Measurements from ENCODE around the gene FOXN3.

Gene FOXN3

DNA sequence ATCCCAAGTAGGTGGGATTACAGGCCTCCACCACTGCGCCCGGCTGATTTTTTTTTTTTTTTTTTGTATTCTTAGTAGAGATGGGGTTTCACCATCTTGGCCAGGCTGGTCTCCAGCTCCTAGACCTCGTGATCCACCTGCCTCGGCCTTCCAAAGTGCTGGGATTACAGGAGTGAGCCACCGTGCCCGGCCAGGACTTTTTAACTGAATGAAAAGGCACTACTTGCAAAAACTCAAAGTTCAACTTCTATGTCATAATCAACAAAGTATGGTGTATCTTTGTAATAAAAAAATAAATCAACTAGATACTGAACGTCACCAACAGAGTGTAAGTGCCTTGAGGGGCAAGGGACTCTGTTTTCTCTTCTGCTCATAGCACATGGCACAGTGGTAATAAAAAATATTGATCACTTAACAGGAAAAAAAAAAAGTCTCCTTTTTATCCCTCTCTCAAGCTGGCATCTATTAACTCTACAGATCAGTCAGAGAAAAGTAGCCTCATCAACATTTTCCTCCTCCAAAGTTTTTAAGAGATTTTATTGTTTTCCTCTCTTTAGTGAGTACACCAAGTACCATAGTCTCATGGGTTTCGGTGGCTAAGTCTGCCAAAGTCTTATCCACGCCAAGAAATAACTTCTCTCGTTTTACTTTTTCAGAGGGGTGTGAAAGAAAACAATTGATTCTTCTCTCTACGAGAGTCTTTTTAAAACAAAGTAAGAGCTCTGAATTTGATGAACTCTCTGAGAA is 10.6 kb upstream of the FOXN3 start:
- Histone ChIP-seq H3K27ac (ENCODE audit: insufficient read depth in 1 of 2, low read depth in 1 of 2, low read length in 2 of 2, poor library complexity in 1 of 2, severe bottlenecking in 2 of 2) (no peak overlapping the region), H3K4me1 (ENCODE audit: control extremely low read depth in 1 of 4, control insufficient read depth in 4 of 4, insufficient read depth in 4 of 4, low read length in 3 of 4) (peaks cover 17 to 39% (median 33%) of the 10 kb centered on the region in 4 experiments), H3K27me3 (replicated peaks in 2 of 5; ENCODE audit: control insufficient read depth in 4 of 5, insufficient read depth in 5 of 5, low read length in 4 of 5) (no peaks in the 10 kb centered on the region), H3K4me3 (ENCODE audit: control insufficient read depth in 1 of 7, extremely low read depth in 1 of 7, insufficient read depth in 4 of 7, low read depth in 2 of 7, low read length in 6 of 7) (no peak overlapping the region), H3K36me3 (ENCODE audit: control insufficient read depth in 4 of 4, insufficient read depth in 4 of 4, low read length in 3 of 4) (no peaks in the 10 kb centered on the region), H3K9me3 (ENCODE audit: control extremely low read depth in 1 of 5, control insufficient read depth in 4 of 5, insufficient read depth in 2 of 5, low read depth in 1 of 5, low read length in 4 of 5) (no peaks in the 10 kb centered on the region)
- no peak for DNase-seq
- WGBS (ENCODE audit: insufficient coverage) = 100% methylated on average over 2 of the region's 11 CpGs
- ChIA-PET CTCF (interaction anchor here (1.3 kb wide), 1 partner anchor 17 kb away, joined by 4 read pairs; no protein-coding TSS in a partner anchor), POLR2A (no interaction called here)

DNA sequence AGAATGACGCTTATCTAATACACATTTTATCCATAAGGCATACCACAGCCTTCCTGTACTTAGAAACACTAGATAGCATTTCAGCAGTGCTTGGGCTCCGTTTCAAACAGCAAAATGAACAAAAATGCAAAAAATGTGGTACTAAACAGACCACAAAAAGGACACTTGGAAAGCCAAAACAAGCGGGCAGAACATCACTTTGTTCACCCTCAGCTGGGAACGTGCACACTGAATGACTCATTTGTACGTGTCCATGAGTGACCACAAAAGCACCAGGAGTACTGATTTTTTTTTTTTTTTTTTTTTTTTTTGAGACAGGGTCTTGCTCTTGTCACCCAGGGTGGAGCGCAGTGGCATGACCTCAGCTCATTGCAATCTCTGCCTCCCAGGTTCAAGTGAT is 8.9 kb upstream of the FOXN3 start:
- CTCF ChIA-PET = interaction anchor here (1.3 kb wide), 1 partner anchor 12 kb away, joined by 3 read pairs; no protein-coding TSS in a partner anchor
- peak in 2 of 3 donors; percentile 57 to 72 for DNase-seq
- peaks cover 16 to 30% (median 28%) of the 10 kb centered on the region in 4 experiments for H3K4me1 ChIP-seq (ENCODE audit: control extremely low read depth in 1 of 4, control insufficient read depth in 4 of 4, insufficient read depth in 4 of 4, low read length in 3 of 4)

DNA sequence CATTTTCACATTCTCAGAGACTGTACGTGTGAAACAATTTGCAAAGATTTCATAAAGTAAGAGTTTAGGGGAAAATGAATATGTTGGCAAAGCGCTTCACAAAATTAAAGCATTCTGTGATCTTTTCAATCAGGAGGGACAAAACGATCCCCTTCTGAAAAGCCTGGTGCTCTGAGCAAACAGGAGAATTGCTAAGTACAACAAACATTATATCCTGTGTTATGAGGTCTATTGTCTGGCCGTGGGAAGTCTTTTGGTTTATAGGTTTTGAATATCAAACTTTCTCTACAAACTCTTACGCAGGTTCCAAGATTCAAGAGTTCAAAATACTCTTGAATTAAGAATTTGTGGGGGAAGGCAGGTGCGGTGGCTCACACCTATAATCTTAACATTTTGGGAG is 7.2 kb upstream of the FOXN3 start:
- no peak overlapping the region for H3K27ac ChIP-seq (ENCODE audit: insufficient read depth in 1 of 2, low read depth in 1 of 2, low read length in 2 of 2, poor library complexity in 1 of 2, severe bottlenecking in 2 of 2)
- no CpG with 5 or more reads among the region's 6 CpGs for WGBS (ENCODE audit: insufficient coverage)
- peaks cover 0 to 2% (median 0%) of the 10 kb centered on the region in 4 experiments for H3K36me3 ChIP-seq (ENCODE audit: control insufficient read depth in 4 of 4, insufficient read depth in 4 of 4, low read length in 3 of 4)
- H3K9me3 ChIP-seq (ENCODE audit: control extremely low read depth in 1 of 5, control insufficient read depth in 4 of 5, insufficient read depth in 2 of 5, low read depth in 1 of 5, low read length in 4 of 5) = no peaks in the 10 kb centered on the region
- H3K4me1 ChIP-seq (ENCODE audit: control extremely low read depth in 1 of 4, control insufficient read depth in 4 of 4, insufficient read depth in 4 of 4, low read length in 3 of 4) = peaks cover 5 to 21% (median 15%) of the 10 kb centered on the region in 4 experiments
- ChIA-PET POLR2A (no interaction called here), CTCF (interaction anchor here (0.6 kb wide), 1 partner anchor 18 kb away, joined by 3 read pairs; no protein-coding TSS in a partner anchor)
- H3K27me3 ChIP-seq (replicated peaks in 2 of 5; ENCODE audit: control insufficient read depth in 4 of 5, insufficient read depth in 5 of 5, low read length in 4 of 5) = no peaks in the 10 kb centered on the region
- no peak overlapping the region for H3K4me3 ChIP-seq (ENCODE audit: control insufficient read depth in 1 of 7, extremely low read depth in 1 of 7, insufficient read depth in 4 of 7, low read depth in 2 of 7, low read length in 6 of 7)
- DNase-seq = no peak

More for the DNA sequence above, 8.9 kb upstream of the FOXN3 start:
- Histone ChIP-seq H3K4me3 (ENCODE audit: control insufficient read depth in 1 of 7, extremely low read depth in 1 of 7, insufficient read depth in 4 of 7, low read depth in 2 of 7, low read length in 6 of 7) (no peak overlapping the region), H3K27me3 (replicated peaks in 2 of 5; ENCODE audit: control insufficient read depth in 4 of 5, insufficient read depth in 5 of 5, low read length in 4 of 5) (no peaks in the 10 kb centered on the region), H3K27ac (ENCODE audit: insufficient read depth in 1 of 2, low read depth in 1 of 2, low read length in 2 of 2, poor library complexity in 1 of 2, severe bottlenecking in 2 of 2) (no peak overlapping the region), H3K9me3 (ENCODE audit: control extremely low read depth in 1 of 5, control insufficient read depth in 4 of 5, insufficient read depth in 2 of 5, low read depth in 1 of 5, low read length in 4 of 5) (no peaks in the 10 kb centered on the region), H3K36me3 (ENCODE audit: control insufficient read depth in 4 of 4, insufficient read depth in 4 of 4, low read length in 3 of 4) (no peaks in the 10 kb centered on the region)
- WGBS (ENCODE audit: insufficient coverage) = 80% methylated on average over 2 of the region's 6 CpGs
- POLR2A ChIA-PET = interaction anchor here (0.6 kb wide), 1 partner anchor 8 kb away, joined by 3 read pairs; no protein-coding TSS in a partner anchor

DNA sequence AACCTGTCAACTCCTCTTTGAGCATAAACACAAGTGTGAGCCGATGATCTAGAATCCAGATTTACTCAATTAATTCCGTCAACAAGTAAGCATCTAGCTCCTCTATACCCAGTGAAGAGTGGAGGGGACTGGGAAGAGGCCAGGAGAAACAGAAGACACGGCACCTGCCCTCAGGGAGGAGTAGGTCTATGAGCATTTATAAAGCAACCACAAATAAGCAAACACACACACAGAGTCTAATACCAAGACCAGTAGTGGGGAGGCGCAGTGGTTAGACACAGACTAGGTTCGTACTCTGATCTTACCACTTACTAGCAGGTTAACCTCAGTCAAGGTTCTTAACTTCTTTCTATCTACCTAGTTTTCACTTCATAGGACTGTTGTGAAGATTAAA is 5.9 kb upstream of the FOXN3 start:
- H3K4me1 ChIP-seq (ENCODE audit: control extremely low read depth in 1 of 4, control insufficient read depth in 4 of 4, insufficient read depth in 4 of 4, low read length in 3 of 4) = peaks cover 0 to 21% (median 14%) of the 10 kb centered on the region in 4 experiments
- no peak overlapping the region for H3K27ac ChIP-seq (ENCODE audit: insufficient read depth in 1 of 2, low read depth in 1 of 2, low read length in 2 of 2, poor library complexity in 1 of 2, severe bottlenecking in 2 of 2)
- no peak for DNase-seq
- no peaks in the 10 kb centered on the region for H3K27me3 ChIP-seq (replicated peaks in 2 of 5; ENCODE audit: control insufficient read depth in 4 of 5, insufficient read depth in 5 of 5, low read length in 4 of 5)
- CTCF ChIA-PET = interaction anchor here (0.9 kb wide), 1 partner anchor 382 kb away, joined by 3 read pairs; no protein-coding TSS in a partner anchor
- no peaks in the 10 kb centered on the region for H3K9me3 ChIP-seq (ENCODE audit: control extremely low read depth in 1 of 5, control insufficient read depth in 4 of 5, insufficient read depth in 2 of 5, low read depth in 1 of 5, low read length in 4 of 5)
- POLR2A ChIA-PET = no interaction called here
- WGBS (ENCODE audit: insufficient coverage) = 100% methylated on average over 2 of the region's 5 CpGs
- peaks cover 0 to 2% (median 0%) of the 10 kb centered on the region in 4 experiments for H3K36me3 ChIP-seq (ENCODE audit: control insufficient read depth in 4 of 4, insufficient read depth in 4 of 4, low read length in 3 of 4)
- H3K4me3 ChIP-seq (ENCODE audit: control insufficient read depth in 1 of 7, extremely low read depth in 1 of 7, insufficient read depth in 4 of 7, low read depth in 2 of 7, low read length in 6 of 7) = no peak overlapping the region

DNA sequence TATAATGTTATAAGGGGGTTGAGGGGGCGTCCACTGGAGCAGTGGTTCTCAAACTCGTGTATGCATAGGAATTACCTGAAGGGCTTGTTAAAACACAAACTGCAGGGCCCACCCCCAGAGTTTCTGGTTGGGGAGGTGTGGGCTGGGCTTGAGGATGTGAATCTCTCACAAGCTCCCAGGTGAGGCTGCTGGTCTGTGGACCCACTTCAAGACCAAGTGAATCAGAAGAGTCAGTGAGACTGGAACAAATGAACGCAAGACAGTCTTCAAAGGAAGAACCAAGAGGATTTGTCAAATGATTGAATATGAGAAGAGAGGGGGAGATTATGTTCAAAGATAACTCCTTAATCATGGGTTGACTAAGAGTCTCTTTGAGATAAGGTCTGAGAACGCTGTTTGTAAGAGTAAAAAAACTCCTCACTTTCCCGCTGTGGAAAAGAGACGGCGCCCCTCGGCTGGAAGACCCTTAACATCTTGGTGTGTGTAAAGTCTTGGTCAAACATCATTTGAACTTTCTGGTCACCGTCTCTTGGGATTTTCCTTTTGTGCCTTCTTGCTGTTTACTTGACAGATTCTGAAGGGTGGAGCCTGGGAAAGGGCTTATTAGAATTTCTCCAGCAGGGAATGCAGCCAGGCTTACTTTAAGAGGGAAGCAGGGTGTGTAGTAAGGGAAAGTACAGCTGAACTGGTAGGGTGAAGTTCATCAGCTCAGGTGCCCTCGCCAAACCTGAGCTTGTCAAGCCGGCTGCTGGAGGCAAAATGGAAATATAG is 5.3 kb upstream of the FOXN3 start:
- H3K36me3 ChIP-seq (ENCODE audit: control insufficient read depth in 4 of 4, insufficient read depth in 4 of 4, low read length in 3 of 4) = peaks cover 0 to 2% (median 0%) of the 10 kb centered on the region in 4 experiments
- H3K27me3 ChIP-seq (replicated peaks in 2 of 5; ENCODE audit: control insufficient read depth in 4 of 5, insufficient read depth in 5 of 5, low read length in 4 of 5) = no peaks in the 10 kb centered on the region
- ChIA-PET POLR2A (no interaction called here), CTCF (interaction anchor here (0.9 kb wide), 1 partner anchor 381 kb away, joined by 3 read pairs; no protein-coding TSS in a partner anchor)
- no peak for DNase-seq
- no peak overlapping the region for H3K4me3 ChIP-seq (ENCODE audit: control insufficient read depth in 1 of 7, extremely low read depth in 1 of 7, insufficient read depth in 4 of 7, low read depth in 2 of 7, low read length in 6 of 7)
- H3K27ac ChIP-seq (ENCODE audit: insufficient read depth in 1 of 2, low read depth in 1 of 2, low read length in 2 of 2, poor library complexity in 1 of 2, severe bottlenecking in 2 of 2) = no peak overlapping the region
- WGBS (ENCODE audit: insufficient coverage) = 93% methylated on average over 11 of the region's 11 CpGs
- no peaks in the 10 kb centered on the region for H3K9me3 ChIP-seq (ENCODE audit: control extremely low read depth in 1 of 5, control insufficient read depth in 4 of 5, insufficient read depth in 2 of 5, low read depth in 1 of 5, low read length in 4 of 5)
- H3K4me1 ChIP-seq (ENCODE audit: control extremely low read depth in 1 of 4, control insufficient read depth in 4 of 4, insufficient read depth in 4 of 4, low read length in 3 of 4) = peaks cover 0 to 24% (median 18%) of the 10 kb centered on the region in 4 experiments

DNA sequence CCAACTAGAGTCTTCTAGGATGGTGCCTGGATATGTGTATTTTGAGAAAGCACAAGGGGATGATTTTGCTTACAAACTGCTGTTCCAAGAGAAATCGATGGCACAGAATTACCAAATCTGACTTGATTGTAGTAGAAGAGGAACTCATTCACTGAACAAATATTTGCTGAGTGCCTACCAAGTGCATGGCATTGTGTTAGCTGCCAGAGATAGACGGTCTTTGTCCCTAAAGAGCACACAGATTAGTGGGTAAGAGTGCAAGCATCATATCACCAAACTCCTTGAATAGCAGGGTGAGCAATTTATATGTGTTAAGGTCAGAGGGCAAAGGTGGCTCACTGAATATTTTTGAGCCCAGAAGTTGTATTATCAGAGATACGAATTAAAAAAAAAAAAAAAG is 3.5 kb upstream of the FOXN3 start:
- ChIA-PET POLR2A (no interaction called here), CTCF (no interaction called here)
- Histone ChIP-seq H3K9me3 (ENCODE audit: control extremely low read depth in 1 of 5, control insufficient read depth in 4 of 5, insufficient read depth in 2 of 5, low read depth in 1 of 5, low read length in 4 of 5) (no peaks in the 10 kb centered on the region), H3K4me3 (ENCODE audit: control insufficient read depth in 1 of 7, extremely low read depth in 1 of 7, insufficient read depth in 4 of 7, low read depth in 2 of 7, low read length in 6 of 7) (no peak overlapping the region), H3K36me3 (ENCODE audit: control insufficient read depth in 4 of 4, insufficient read depth in 4 of 4, low read length in 3 of 4) (peaks cover 0 to 2% (median 0%) of the 10 kb centered on the region in 4 experiments), H3K27me3 (replicated peaks in 2 of 5; ENCODE audit: control insufficient read depth in 4 of 5, insufficient read depth in 5 of 5, low read length in 4 of 5) (no peaks in the 10 kb centered on the region), H3K27ac (ENCODE audit: insufficient read depth in 1 of 2, low read depth in 1 of 2, low read length in 2 of 2, poor library complexity in 1 of 2, severe bottlenecking in 2 of 2) (no peak overlapping the region), H3K4me1 (ENCODE audit: control extremely low read depth in 1 of 4, control insufficient read depth in 4 of 4, insufficient read depth in 4 of 4, low read length in 3 of 4) (peaks cover under 1 to 28% (median 21%) of the 10 kb centered on the region in 4 experiments)
- WGBS (ENCODE audit: insufficient coverage) = 94% methylated on average over 2 of the region's 3 CpGs
- DNase-seq = no peak

All from common myeloid progenitor, CD34-positive (primary cell).